Body of pancreas (tissue), 4 donors: ENCODE measurements around the gene PAN3.

Source experiments
- POLR2A ChIP-seq, 3 donors: fragments of 450-650 bp; IDR thresholded peaks; one replicate each; pipeline ENCODE4 v1.6.1; 2016; ENCODE audit warnings: antibody characterized with exemption in 3 of 3, mild to moderate bottlenecking in 2 of 3
- TF ChIP-seq, protein P1 (sequence below), 7 experiments: fragments of 450-650 bp in 4 of 7; fragments of 200-600 bp in 3 of 7; sonication (generic) in 3 of 7; IDR thresholded peaks; one replicate each; pipeline ENCODE4 v1.5.1; 2016 to 2019; ENCODE audit warnings: antibody characterized with exemption in 7 of 7

DNA sequence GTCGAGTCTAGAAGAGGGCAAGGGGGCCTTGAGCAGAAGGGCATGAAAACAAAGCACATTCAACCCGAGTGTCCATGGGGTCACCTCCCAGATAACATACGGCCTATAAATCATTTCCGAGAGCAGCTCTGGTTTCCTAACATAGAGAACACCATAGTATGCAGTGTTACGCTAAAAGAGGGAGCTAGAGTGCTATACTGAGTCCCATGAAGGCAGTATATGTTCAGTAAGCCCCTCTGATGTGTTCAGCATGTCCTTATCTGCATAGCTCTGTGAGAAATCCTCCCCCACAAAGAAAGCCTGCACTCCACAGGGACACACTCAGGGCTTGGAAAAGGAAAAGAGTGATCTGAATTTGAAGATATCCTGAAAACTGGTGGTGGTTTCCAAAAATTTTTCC lies 181.2 kb downstream of the PAN3 start:
- TF ChIP-seq, protein P1, sequence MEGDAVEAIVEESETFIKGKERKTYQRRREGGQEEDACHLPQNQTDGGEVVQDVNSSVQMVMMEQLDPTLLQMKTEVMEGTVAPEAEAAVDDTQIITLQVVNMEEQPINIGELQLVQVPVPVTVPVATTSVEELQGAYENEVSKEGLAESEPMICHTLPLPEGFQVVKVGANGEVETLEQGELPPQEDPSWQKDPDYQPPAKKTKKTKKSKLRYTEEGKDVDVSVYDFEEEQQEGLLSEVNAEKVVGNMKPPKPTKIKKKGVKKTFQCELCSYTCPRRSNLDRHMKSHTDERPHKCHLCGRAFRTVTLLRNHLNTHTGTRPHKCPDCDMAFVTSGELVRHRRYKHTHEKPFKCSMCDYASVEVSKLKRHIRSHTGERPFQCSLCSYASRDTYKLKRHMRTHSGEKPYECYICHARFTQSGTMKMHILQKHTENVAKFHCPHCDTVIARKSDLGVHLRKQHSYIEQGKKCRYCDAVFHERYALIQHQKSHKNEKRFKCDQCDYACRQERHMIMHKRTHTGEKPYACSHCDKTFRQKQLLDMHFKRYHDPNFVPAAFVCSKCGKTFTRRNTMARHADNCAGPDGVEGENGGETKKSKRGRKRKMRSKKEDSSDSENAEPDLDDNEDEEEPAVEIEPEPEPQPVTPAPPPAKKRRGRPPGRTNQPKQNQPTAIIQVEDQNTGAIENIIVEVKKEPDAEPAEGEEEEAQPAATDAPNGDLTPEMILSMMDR (IDR thresholded peaks at IDR 0.05): no peak
- TF ChIP-seq POLR2A (IDR thresholded peaks at IDR 0.05): no peak
